HepG2 (cell line): ENCODE results near the gene SLC22A23. TPM values are rescaled to one million over a fixed set of nuclear protein-coding genes. Genes with fewer than 3 reads are reported as not detected.

Experiments
- HCFC1 ChIP-seq: fragments of 150-350 bp; IDR thresholded peaks from 2 replicates; pipeline ENCODE4 v1.6.1; 2014; ENCODE audit warnings: low read depth, low read length
- JUND ChIP-seq: sonication (generic); formaldehyde crosslinking; IDR thresholded peaks from 2 replicates; pipeline ENCODE4 v1.8.0; 2022; ENCODE audit warnings: mild to moderate bottlenecking, missing genetic modification reagents
- NR2C2 ChIP-seq: sonication (generic); formaldehyde crosslinking; IDR thresholded peaks from 2 replicates; pipeline ENCODE4 v1.4.0; 2020; ENCODE audit warnings: missing genetic modification reagents, mild to moderate bottlenecking, moderate library complexity, borderline replicate concordance
- SOX5 ChIP-seq: IDR thresholded peaks from 2 replicates; pipeline ENCODE4 v1.6.1; 2016; ENCODE audit warnings: borderline replicate concordance
- SUZ12 ChIP-seq: fragments of 150-350 bp; IDR thresholded peaks from 2 replicates; pipeline ENCODE4 v1.6.1; 2014; ENCODE audit warnings: low read depth, low read length
- THAP11 ChIP-seq: IDR thresholded peaks from 2 replicates; pipeline ENCODE4 v1.6.1; 2016; ENCODE audit warnings: missing biosample characterization, missing genetic modification reagents
- YEATS2 ChIP-seq: sonication (generic); formaldehyde crosslinking; IDR thresholded peaks from 2 replicates; pipeline ENCODE4 v1.4.0; 2020; ENCODE audit warnings: missing genetic modification reagents, borderline replicate concordance
- ZKSCAN5 ChIP-seq: sonication (generic); formaldehyde crosslinking; IDR thresholded peaks from 2 replicates; pipeline ENCODE4 v1.5.1; 2020; ENCODE audit warnings: mild to moderate bottlenecking, missing genetic modification reagents
- ZNF441 ChIP-seq: sonication (generic); formaldehyde crosslinking; IDR thresholded peaks from 2 replicates; pipeline ENCODE4 v1.7.0; 2021; ENCODE audit warnings: missing genetic modification reagents, borderline replicate concordance
- ZNF652 ChIP-seq: IDR thresholded peaks from 2 replicates; pipeline ENCODE4 v1.6.1; 2016; ENCODE audit warnings: low read depth, borderline replicate concordance
- ZNF709 ChIP-seq: sonication (generic); formaldehyde crosslinking; IDR thresholded peaks from 2 replicates; pipeline ENCODE4 v1.5.0; 2020; ENCODE audit warnings: mild to moderate bottlenecking, missing genetic modification reagents
- ZNF766 ChIP-seq: sonication (generic); formaldehyde crosslinking; IDR thresholded peaks from 2 replicates; pipeline ENCODE4 v1.5.0; 2020; ENCODE audit warnings: missing genetic modification reagents, borderline replicate concordance
- ZNF768 ChIP-seq: sonication (generic); formaldehyde crosslinking; IDR thresholded peaks from 2 replicates; pipeline ENCODE4 v1.4.0; 2020; ENCODE audit warnings: missing genetic modification reagents
- polyA plus RNA-seq, 8 experiments: library from polyadenylated mRNA; depleted of rRNA in 3 of 8; stranded (reverse) in 7 of 8; unstranded in 1 of 8; fragments of >200 nt; fragmentation: Illumina TruSeq in 4 of 8; extraction: Trizol in 4 of 8; gene quantifications; 2 replicates each; pipeline versions ENCODE4 v1.2.1 to v1.2.3, GENCODE V29; 2011 to 2016; ENCODE audit warnings: low read depth in 4 of 8, missing spikeins in 1 of 8, mixed read lengths in 1 of 8; ENCODE audit not compliant: insufficient read depth in 1 of 8
- total RNA-seq, 5 experiments: library from RNA; depleted of rRNA; stranded (reverse); fragments of >200 nt; fragmentation: Illumina TruSeq; extraction: Trizol; gene quantifications; 2 replicates each; pipeline ENCODE4 v1.2.3, GENCODE V29; 2016; ENCODE audit warnings: low read depth in 1 of 5
- TF ChIP-seq, protein P1 (sequence below): sonication (generic); formaldehyde crosslinking; IDR thresholded peaks from 2 replicates; pipeline ENCODE4 v1.4.0; 2020; ENCODE audit warnings: missing genetic modification reagents, borderline replicate concordance
- TF ChIP-seq, protein P2 (sequence below): sonication (generic); formaldehyde crosslinking; IDR thresholded peaks from 2 replicates; pipeline ENCODE4 v1.8.1; 2022; ENCODE audit warnings: low read depth, mild to moderate bottlenecking, missing genetic modification reagents
- TF ChIP-seq, protein P3 (sequence below): sonication (generic); formaldehyde crosslinking; IDR thresholded peaks from 2 replicates; pipeline ENCODE4 v1.9.0; 2021; ENCODE audit warnings: missing genetic modification reagents, borderline replicate concordance

The SLC22A23 gene
- total and polyA plus RNA-seq, 2 of the 13 experiments (the other 11 are each of a cell fraction or from before 2014, with no cell fraction given), result 11.8 to 17.5 TPM

DNA sequence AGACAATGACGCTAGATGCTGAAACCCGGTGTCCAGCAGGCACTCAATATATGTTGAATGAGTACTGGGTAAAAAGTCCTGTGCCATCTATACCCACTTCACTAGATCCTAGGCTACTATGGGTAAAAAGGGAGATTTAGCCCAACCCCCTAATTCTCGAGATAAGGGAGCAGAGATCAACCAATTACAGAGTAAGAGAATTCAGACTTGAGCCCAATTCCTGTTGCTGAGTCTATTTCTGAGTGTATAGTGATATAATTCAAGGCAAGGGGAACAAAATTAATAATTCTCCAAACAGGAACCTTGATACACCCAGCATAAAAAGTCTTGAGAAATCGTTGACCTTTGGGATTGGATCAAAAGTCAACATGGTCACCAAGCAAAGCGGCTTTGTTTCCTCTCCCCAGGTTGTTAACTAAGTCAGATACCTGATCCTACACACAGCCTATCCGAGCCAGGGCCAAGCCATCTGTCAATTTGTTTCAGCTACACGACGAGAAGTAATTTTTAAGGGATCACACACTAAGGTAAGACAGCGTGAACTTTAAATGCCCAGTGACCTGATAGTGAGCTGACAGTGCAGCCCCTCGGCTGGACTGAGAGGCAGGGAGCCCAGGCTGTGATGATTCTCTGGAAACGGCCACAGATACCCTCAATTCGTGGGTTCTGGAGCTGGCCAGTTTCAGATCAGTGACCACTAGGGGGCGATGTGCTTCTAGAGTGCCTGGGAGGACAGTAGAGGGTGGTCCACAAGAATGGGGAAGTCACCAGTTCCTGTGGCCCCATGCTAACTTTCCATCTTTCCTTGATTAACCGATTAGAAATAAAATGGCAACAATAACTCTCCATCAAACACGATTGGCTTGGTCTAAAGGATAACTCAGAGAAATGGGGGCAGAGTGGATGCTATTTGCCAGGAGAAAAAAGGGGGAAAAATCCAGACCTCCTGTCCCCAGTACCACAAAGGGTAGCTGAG lies 46.2 kb downstream of the SLC22A23 start (continued):
- TF ChIP-seq ZNF441 (CRISPR knock-in tag) (no peak), ZKSCAN5 (CRISPR knock-in tag) (no peak), JUND (CRISPR knock-in tag) (no peak), ZNF768 (CRISPR knock-in tag) (no peak), HCFC1 (no peak), ZNF652 (no peak; the same call in 1 of the 2 replicates), SUZ12 (no peak), SOX5 (CRISPR knock-in tag) (peak; percentile 69; the same call in 1 of the 2 replicates), ZNF766 (CRISPR knock-in tag) (0 out of 2 replicates have a peak, but pooled peaks have one; percentile 55), NR2C2 (CRISPR knock-in tag) (no peak), ZNF709 (CRISPR knock-in tag) (no peak; the same call in 1 of the 2 replicates), THAP11 (CRISPR knock-in tag) (peak; percentile 64), YEATS2 (CRISPR knock-in tag) (no peak)
- TF ChIP-seq, protein P1, sequence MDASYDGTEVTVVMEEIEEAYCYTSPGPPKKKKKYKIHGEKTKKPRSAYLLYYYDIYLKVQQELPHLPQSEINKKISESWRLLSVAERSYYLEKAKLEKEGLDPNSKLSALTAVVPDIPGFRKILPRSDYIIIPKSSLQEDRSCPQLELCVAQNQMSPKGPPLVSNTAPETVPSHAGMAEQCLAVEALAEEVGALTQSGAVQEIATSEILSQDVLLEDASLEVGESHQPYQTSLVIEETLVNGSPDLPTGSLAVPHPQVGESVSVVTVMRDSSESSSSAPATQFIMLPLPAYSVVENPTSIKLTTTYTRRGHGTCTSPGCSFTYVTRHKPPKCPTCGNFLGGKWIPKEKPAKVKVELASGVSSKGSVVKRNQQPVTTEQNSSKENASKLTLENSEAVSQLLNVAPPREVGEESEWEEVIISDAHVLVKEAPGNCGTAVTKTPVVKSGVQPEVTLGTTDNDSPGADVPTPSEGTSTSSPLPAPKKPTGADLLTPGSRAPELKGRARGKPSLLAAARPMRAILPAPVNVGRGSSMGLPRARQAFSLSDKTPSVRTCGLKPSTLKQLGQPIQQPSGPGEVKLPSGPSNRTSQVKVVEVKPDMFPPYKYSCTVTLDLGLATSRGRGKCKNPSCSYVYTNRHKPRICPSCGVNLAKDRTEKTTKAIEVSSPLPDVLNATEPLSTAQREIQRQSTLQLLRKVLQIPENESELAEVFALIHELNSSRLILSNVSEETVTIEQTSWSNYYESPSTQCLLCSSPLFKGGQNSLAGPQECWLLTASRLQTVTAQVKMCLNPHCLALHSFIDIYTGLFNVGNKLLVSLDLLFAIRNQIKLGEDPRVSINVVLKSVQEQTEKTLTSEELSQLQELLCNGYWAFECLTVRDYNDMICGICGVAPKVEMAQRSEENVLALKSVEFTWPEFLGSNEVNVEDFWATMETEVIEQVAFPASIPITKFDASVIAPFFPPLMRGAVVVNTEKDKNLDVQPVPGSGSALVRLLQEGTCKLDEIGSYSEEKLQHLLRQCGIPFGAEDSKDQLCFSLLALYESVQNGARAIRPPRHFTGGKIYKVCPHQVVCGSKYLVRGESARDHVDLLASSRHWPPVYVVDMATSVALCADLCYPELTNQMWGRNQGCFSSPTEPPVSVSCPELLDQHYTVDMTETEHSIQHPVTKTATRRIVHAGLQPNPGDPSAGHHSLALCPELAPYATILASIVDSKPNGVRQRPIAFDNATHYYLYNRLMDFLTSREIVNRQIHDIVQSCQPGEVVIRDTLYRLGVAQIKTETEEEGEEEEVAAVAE (CRISPR knock-in tag), result no peak; the same call in 1 of the 2 replicates
- TF ChIP-seq, protein P2, sequence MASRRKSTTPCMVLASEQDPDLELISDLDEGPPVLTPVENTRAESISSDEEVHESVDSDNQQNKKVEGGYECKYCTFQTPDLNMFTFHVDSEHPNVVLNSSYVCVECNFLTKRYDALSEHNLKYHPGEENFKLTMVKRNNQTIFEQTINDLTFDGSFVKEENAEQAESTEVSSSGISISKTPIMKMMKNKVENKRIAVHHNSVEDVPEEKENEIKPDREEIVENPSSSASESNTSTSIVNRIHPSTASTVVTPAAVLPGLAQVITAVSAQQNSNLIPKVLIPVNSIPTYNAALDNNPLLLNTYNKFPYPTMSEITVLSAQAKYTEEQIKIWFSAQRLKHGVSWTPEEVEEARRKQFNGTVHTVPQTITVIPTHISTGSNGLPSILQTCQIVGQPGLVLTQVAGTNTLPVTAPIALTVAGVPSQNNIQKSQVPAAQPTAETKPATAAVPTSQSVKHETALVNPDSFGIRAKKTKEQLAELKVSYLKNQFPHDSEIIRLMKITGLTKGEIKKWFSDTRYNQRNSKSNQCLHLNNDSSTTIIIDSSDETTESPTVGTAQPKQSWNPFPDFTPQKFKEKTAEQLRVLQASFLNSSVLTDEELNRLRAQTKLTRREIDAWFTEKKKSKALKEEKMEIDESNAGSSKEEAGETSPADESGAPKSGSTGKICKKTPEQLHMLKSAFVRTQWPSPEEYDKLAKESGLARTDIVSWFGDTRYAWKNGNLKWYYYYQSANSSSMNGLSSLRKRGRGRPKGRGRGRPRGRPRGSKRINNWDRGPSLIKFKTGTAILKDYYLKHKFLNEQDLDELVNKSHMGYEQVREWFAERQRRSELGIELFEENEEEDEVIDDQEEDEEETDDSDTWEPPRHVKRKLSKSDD, result peak; percentile 59; the same call in 1 of the 2 replicates
- TF ChIP-seq, protein P3, sequence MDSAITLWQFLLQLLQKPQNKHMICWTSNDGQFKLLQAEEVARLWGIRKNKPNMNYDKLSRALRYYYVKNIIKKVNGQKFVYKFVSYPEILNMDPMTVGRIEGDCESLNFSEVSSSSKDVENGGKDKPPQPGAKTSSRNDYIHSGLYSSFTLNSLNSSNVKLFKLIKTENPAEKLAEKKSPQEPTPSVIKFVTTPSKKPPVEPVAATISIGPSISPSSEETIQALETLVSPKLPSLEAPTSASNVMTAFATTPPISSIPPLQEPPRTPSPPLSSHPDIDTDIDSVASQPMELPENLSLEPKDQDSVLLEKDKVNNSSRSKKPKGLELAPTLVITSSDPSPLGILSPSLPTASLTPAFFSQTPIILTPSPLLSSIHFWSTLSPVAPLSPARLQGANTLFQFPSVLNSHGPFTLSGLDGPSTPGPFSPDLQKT, result no peak
